SK-N-SH treated with all-trans-retinoic acid at 6 μM for 48 hours (cell line): ENCODE data around the gene SFXN5.

ENCODE experiments used
- ATAC-seq: fragments of 200-7000 bp; cut with Tn5 transposase; 3 replicates; pipeline ENCODE4 v1.9.1; 2020; ENCODE audit warnings: mild to moderate bottlenecking, moderate library complexity
- ARNTL ChIP-seq: fragments of 450-650 bp; formaldehyde crosslinking; IDR thresholded peaks from 2 replicates; pipeline ENCODE4 v1.5.0; 2020; ENCODE audit warnings: low read depth, mild to moderate bottlenecking, moderate library complexity, borderline replicate concordance
- CREB5 ChIP-seq: fragments of 250-450 bp; sonication (Bioruptor Pico); IDR thresholded peaks from 2 replicates; pipeline ENCODE4 v1.5.1; 2020; ENCODE audit warnings: low read depth, mild to moderate bottlenecking, moderate library complexity
- CSRNP3 ChIP-seq: fragments of 250-450 bp; sonication (Bioruptor Pico); IDR thresholded peaks from 2 replicates; pipeline ENCODE4 v1.5.1; 2021; ENCODE audit warnings: mild to moderate bottlenecking, moderate library complexity
- ESRRG ChIP-seq: fragments of 250-450 bp; sonication (Bioruptor Pico); IDR thresholded peaks from 2 replicates; pipeline ENCODE4 v1.6.1; 2021; ENCODE audit warnings: mild to moderate bottlenecking
- ISL1 ChIP-seq: fragments of 250-450 bp; sonication (Bioruptor Pico); IDR thresholded peaks from 2 replicates; pipeline ENCODE4 v2.1.2; 2022; ENCODE audit warnings: mild to moderate bottlenecking, moderate library complexity
- PATZ1 ChIP-seq: fragments of 250-450 bp; sonication (Bioruptor Pico); IDR thresholded peaks from 2 replicates; pipeline ENCODE4 v1.8.0; 2020; ENCODE audit warnings: mild to moderate bottlenecking, moderate library complexity, borderline replicate concordance
- PPARA ChIP-seq: fragments of 250-450 bp; sonication (Bioruptor Pico); IDR thresholded peaks from 2 replicates; pipeline ENCODE4 v1.5.0; 2020; ENCODE audit warnings: mild to moderate bottlenecking, borderline replicate concordance
- RARB ChIP-seq: fragments of 250-450 bp; sonication (Bioruptor Pico); IDR thresholded peaks from 2 replicates; pipeline ENCODE4 v1.8.0; 2021; ENCODE audit warnings: mild to moderate bottlenecking, moderate library complexity
- SNAI2 ChIP-seq: fragments of 250-450 bp; sonication (Bioruptor Pico); IDR thresholded peaks from 2 replicates; pipeline ENCODE4 v1.5.0; 2020; ENCODE audit warnings: mild to moderate bottlenecking, moderate library complexity
- TCF4 ChIP-seq: fragments of 250-450 bp; sonication (Bioruptor Pico); IDR thresholded peaks from 2 replicates; pipeline ENCODE4 v1.8.0; 2021; ENCODE audit warnings: mild to moderate bottlenecking, moderate library complexity, borderline replicate concordance
- TOX ChIP-seq: fragments of 250-450 bp; sonication (Bioruptor Pico); IDR thresholded peaks from 2 replicates; pipeline ENCODE4 v1.8.0; 2021; ENCODE audit warnings: mild to moderate bottlenecking, moderate library complexity, borderline replicate concordance
- TSHZ2 ChIP-seq: fragments of 250-450 bp; sonication (Bioruptor Pico); IDR thresholded peaks from 2 replicates; pipeline ENCODE4 v1.5.0; 2020; ENCODE audit warnings: mild to moderate bottlenecking, moderate library complexity
- ZC3H10 ChIP-seq: fragments of 250-450 bp; sonication (Bioruptor Pico); IDR thresholded peaks from 2 replicates; pipeline ENCODE4 v1.5.1; 2021; ENCODE audit warnings: mild to moderate bottlenecking, moderate library complexity
- ZFP3 ChIP-seq: fragments of 250-450 bp; sonication (Bioruptor Pico); IDR thresholded peaks from 2 replicates; pipeline ENCODE4 v1.5.0; 2020; ENCODE audit warnings: mild to moderate bottlenecking, moderate library complexity
- ZFP30 ChIP-seq: fragments of 450-650 bp; formaldehyde crosslinking; IDR thresholded peaks from 2 replicates; pipeline ENCODE4 v1.5.0; 2022; ENCODE audit warnings: mild to moderate bottlenecking, moderate library complexity
- ZNF70 ChIP-seq: fragments of 450-650 bp; formaldehyde crosslinking; IDR thresholded peaks from 2 replicates; pipeline ENCODE4 v1.5.0; 2020; ENCODE audit warnings: mild to moderate bottlenecking, moderate library complexity
- ZNF8 ChIP-seq: fragments of 450-650 bp; formaldehyde crosslinking; IDR thresholded peaks from 2 replicates; pipeline ENCODE4 v1.5.0; 2020; ENCODE audit warnings: mild to moderate bottlenecking, moderate library complexity

SFXN5 gene

GRCh38 chr2:73020306-73020656, 51.2 kb downstream of the SFXN5 start (continued):
- no peak for TF ChIP-seq TSHZ2 (CRISPR knock-in tag)
- TF ChIP-seq, all 23 proteins: peak for 0

- TF ChIP-seq ARNTL (CRISPR knock-in tag) (no peak), TOX (no peak), ISL1 (no peak), ZC3H10 (CRISPR knock-in tag) (no peak), ZFP30 (CRISPR knock-in tag) (no peak), PATZ1 (CRISPR knock-in tag) (no peak), ZFP3 (CRISPR knock-in tag) (no peak)
Measured at GRCh38 chr2:73018188-73018825, 53.2 kb downstream of the SFXN5 start.

GRCh38 chr2:73013936-73014335, 57.6 kb downstream of the SFXN5 start:
- TF ChIP-seq PPARA (CRISPR knock-in tag) (no peak), CREB5 (CRISPR knock-in tag) (no peak), ZFP30 (CRISPR knock-in tag) (no peak), ESRRG (CRISPR knock-in tag) (no peak), CSRNP3 (CRISPR knock-in tag) (no peak), ZNF70 (no peak), ISL1 (no peak), ZC3H10 (CRISPR knock-in tag) (no peak)
- ATAC-seq = peak; percentile 50; the same call in 1 of the 3 replicates

More at GRCh38 chr2:73018188-73018825, 53.2 kb downstream of the SFXN5 start:
- ATAC-seq = no peak

GRCh38 chr2:73009177-73009839, 62.2 kb downstream of the SFXN5 start:
- TF ChIP-seq RARB (CRISPR knock-in tag) = no peak
- TF ChIP-seq SNAI2 (CRISPR knock-in tag) = no peak
- TF ChIP-seq TCF4 = no peak
- no peak for TF ChIP-seq PATZ1 (CRISPR knock-in tag)
- TF ChIP-seq CSRNP3 (CRISPR knock-in tag) = no peak
- TF ChIP-seq ZNF8 (CRISPR knock-in tag) = no peak
- no peak for TF ChIP-seq ARNTL (CRISPR knock-in tag)
- no peak for ATAC-seq
